GM10248 (cell line): ENCODE data around the gene RAC2.
"Not testable (repeated sequence)": the region's sequence is repeated elsewhere in the genome, so short reads cannot be mapped to it uniquely, and the experiment has no call there.

ENCODE experiments used
- CTCF ChIA-PET: fragments of 300-600 bp; sonication (Branson Sonifier 250); formaldehyde crosslinking; extraction: SDS; loops from one replicate; lab custom pipeline; 2021; ENCODE audit warnings: antibody characterized with exemption; lab: Yijun Ruan, JAX
- POLR2A ChIA-PET: fragments of 350-650 bp; sonication (Branson Sonifier 250); formaldehyde crosslinking; extraction: SDS; loops from one replicate; lab custom pipeline; 2020; ENCODE audit warnings: antibody characterized with exemption; lab: Yijun Ruan, JAX
- DNase-seq: peaks from one replicate; pipeline ENCODE4 v3.0.0; 2012; ENCODE audit errors: extremely low spot score
- TF ChIP-seq, protein P1 (sequence below): IDR thresholded peaks from 2 replicates; pipeline ENCODE4 v1.5.1; 2012; ENCODE audit warnings: mild to moderate bottlenecking, low read depth; ENCODE audit errors: extremely low read depth, missing control alignments, control extremely low read depth

Gene RAC2

DNA sequence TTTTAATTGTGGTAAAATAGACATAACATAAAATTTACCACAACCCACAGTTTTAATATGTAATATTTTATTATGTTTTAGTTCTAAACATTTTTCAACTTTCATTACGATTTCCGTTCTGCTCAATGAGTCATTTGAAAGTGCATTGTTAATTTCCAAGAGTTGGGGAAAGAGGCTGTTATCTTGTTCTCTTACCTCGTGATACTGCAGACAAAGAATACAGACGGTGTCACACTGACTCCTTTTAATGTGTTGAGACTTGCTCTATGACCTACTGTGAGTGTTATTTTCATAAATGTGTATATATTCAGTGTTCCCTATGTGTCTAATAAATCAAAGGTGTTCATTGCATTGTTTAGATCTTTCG, 10.8 kb upstream of the RAC2 start:
- CTCF ChIA-PET: interaction anchor here (1.3 to 1.4 kb wide), 3 partner anchors 10 to 12 kb away, joined by 3 to 5 read pairs (median 3); no protein-coding TSS in a partner anchor
- no peak for DNase-seq
- TF ChIP-seq, protein P1, sequence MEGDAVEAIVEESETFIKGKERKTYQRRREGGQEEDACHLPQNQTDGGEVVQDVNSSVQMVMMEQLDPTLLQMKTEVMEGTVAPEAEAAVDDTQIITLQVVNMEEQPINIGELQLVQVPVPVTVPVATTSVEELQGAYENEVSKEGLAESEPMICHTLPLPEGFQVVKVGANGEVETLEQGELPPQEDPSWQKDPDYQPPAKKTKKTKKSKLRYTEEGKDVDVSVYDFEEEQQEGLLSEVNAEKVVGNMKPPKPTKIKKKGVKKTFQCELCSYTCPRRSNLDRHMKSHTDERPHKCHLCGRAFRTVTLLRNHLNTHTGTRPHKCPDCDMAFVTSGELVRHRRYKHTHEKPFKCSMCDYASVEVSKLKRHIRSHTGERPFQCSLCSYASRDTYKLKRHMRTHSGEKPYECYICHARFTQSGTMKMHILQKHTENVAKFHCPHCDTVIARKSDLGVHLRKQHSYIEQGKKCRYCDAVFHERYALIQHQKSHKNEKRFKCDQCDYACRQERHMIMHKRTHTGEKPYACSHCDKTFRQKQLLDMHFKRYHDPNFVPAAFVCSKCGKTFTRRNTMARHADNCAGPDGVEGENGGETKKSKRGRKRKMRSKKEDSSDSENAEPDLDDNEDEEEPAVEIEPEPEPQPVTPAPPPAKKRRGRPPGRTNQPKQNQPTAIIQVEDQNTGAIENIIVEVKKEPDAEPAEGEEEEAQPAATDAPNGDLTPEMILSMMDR: no peak
- POLR2A ChIA-PET: no interaction called here

DNA sequence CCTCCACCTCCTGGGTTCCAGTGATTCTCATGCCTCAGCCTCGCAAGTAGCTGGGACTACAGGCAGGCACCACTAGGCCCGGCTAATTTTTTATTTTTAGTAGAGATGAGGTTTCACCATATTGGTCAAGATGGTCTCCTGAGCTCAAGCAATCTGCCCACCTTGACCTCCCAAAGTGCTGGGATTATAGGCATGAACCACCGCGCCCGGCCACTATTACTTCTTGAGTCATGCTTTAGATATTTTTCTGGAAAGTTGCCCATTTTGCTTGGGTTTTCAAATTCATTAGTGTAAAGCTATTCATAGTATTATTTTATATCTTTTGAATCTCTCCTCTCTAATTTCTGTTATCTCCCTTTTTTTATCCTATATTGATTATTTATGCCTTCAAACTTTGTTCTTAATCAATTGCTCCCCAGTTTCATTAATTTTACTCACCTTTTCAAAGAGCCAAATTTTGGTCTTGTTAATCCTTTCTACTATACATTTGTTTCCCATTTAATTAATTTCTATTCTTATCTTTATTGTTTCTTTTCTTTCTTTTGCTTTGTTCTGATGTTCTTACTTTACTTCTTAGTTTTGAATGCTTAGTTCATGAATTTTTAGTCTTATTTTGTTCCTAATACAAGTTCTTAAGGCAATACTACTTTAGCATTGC, 10.3 kb upstream of the RAC2 start:
- CTCF ChIA-PET: interaction anchor here (1.3 to 1.4 kb wide), 3 partner anchors 10 to 13 kb away, joined by 3 to 5 read pairs (median 3); no protein-coding TSS in a partner anchor
- POLR2A ChIA-PET: no interaction called here
- TF ChIP-seq, protein P1: no peak
- no peak for DNase-seq

DNA sequence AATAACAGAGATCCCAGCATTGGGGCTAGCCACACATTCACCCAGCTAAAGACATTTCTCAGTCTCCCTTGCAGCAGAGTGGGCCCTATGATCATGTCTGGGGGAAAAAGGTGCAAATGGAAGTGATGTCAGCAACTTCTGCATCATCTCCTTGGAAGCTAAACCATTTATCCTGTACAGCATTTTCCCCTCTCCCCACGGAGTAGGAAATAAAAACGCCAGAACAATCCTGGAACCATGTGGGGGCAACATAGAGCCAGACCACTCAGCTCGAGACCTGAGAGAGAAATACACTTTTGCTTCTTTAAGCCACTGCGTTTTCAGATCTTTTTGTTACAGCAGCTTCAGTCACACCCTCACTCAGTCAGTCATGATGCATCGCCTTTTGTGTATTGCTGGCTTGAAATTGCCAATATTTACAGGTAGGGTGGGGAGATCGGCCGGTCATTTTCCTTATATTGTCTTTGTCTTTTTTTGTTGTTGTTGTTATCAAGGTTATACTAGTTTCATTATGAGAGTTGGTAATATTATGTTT, 9.1 kb upstream of the RAC2 start:
- POLR2A ChIA-PET: no interaction called here
- CTCF ChIA-PET: interaction anchor here (1.1 to 1.8 kb wide), 4 partner anchors 11 to 177 kb away, joined by 3 to 4 read pairs (median 4); no protein-coding TSS in a partner anchor
- DNase-seq: no peak
- TF ChIP-seq, protein P1: no peak

- ChIA-PET POLR2A (interaction anchor here (0.7 kb wide), 1 partner anchor 16 kb away, joined by 5 read pairs; no protein-coding TSS in a partner anchor), CTCF (interaction anchor here (1.0 to 16.0 kb wide), 5 partner anchors 9 to 176 kb away, joined by 3 to 195 read pairs (median 4); no protein-coding TSS in a partner anchor)
- DNase-seq: not testable (repeated sequence)
Observed at GRCh38 chr22:37251836-37252235, 7.8 kb upstream of the RAC2 start.

- POLR2A ChIA-PET: no interaction called here
- DNase-seq: no peak
- TF ChIP-seq, protein P1: no peak
- CTCF ChIA-PET: interaction anchor here (16.0 kb wide), 1 partner anchor 11 kb away, joined by 195 read pairs; no protein-coding TSS in a partner anchor
Observed at GRCh38 chr22:37249986-37250385, 5.9 kb upstream of the RAC2 start.

GRCh38 chr22:37248251-37248650, 4.2 kb upstream of the RAC2 start:
- CTCF ChIA-PET: interaction anchor here (0.7 to 16.0 kb wide), 4 partner anchors 12 to 49 kb away, joined by 3 to 195 read pairs (median 4); no protein-coding TSS in a partner anchor
- DNase-seq: no peak
- TF ChIP-seq, protein P1: no peak
- POLR2A ChIA-PET: no interaction called here

- no peak for DNase-seq
- ChIA-PET POLR2A (no interaction called here), CTCF (interaction anchor here (1.8 to 16.0 kb wide), 4 partner anchors 15 to 44 kb away, joined by 5 to 195 read pairs (median 52); no protein-coding TSS in a partner anchor)
- TF ChIP-seq, protein P1: no peak
Observed at GRCh38 chr22:37245740-37246139, 1.7 kb upstream of the RAC2 start.
